G401 (cell line): ENCODE data around the gene DOC2A. TPM values are rescaled to one million over a fixed set of nuclear protein-coding genes. Genes with fewer than 3 reads are reported as not detected.

Source experiments
- DNase-seq: peaks from one replicate; pipeline ENCODE4 v3.0.0-alpha.2; 2015; ENCODE audit warnings: low spot score
- in situ Hi-C: cut with HindIII; loops from 2 replicates; pipeline ENCODE4 v1.10.0; 2016; ENCODE audit warnings: low sequenced_read_pairs, mixed read lengths
- total RNA-seq: library from RNA; depleted of rRNA; stranded (reverse); fragments of >200 nt; shearing (Covaris generic); gene quantifications from 2 replicates; pipeline ENCODE4 v1.2.3, GENCODE V29; 2014

DOC2A gene
- total RNA-seq, 1 experiment from 2014 or later: not detected

DNA sequence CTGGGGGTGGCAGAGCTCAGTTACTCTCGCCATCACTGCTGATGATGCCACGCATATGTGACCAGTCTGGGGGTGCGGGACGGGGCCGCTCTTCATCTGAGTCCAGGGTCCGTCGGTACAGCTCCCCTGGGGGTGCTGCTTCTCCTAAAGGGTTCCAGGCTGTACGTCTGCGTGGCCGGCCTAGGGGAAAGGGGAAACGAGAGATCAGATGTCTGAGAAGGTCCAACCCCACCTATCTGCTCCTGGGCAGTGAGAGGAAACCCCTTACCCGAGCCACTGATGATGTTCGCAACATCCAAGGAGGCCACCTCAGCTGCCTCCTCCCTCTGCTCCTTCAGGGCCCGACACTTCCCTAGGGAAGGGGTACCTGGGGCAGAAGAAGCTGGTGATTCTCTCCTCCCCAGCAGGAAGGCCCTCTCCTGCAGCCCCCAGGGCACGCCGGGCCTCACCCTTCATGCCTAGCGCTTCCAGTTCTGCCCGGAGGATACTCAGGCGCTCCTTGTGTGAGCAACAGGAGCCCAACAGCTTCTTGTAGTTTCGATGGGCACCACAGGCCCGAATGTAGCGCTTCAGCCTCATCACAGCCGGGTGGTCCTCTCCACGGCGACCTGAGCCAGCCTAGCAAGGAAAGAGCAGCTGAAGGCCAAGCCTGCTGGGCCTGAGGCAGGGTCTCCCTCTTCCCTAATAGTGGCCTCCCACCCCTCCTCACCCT is 17.5 kb downstream of the DOC2A start:
- DNase-seq: no peak
- in situ Hi-C loops: no loop called here

DNA sequence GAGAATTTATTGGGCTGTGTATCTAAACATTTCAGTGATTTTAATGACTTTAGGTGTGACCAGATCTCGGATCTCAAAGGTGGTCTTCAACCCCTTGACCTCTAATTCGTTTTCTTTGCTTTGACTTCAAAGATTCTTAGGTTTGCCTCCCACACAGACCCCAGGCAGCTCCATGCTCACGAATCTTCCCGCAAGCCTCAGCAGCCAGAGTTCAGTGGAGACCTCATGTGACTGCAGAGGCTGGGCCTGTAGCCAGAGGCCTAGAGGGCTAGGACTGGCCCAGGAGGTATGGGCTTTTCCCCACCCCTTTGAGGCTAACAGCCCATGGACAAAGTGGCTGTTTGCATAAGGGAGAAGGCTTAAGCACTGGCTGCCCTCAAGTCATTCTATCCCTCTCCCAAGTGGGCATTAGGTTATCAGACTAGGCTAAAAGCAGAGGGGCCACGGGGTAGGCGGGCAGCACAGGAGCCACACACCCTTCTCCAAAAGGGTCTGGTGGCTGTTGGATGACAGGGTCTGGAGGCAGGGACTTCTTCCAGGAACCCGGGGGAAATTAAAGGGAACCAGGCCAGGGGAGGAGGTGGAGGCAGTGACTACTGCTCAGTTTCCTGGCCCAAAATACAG is 18.4 kb downstream of the DOC2A start:
- in situ Hi-C loops: no loop called here

DNA sequence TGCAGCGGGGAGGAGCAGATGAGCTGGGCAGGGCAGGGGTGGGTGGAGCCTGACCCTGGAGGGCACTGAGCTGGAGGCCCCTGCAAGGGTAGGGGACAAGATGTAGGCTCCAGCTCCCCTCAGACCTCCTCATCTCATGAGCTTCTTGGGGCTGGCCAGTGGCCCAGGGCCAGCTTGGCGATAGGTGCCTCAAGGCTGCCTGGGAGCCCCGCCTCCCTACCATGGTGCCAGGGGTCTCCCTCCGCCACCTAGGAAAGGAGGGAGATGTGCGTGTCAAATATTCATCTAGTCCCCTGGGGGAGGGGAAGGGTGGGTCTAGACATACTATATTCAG is 19.3 kb downstream of the DOC2A start:
- in situ Hi-C loops: no loop called here

More for the DNA sequence above, 18.4 kb downstream of the DOC2A start:
- no peak for DNase-seq

DNA sequence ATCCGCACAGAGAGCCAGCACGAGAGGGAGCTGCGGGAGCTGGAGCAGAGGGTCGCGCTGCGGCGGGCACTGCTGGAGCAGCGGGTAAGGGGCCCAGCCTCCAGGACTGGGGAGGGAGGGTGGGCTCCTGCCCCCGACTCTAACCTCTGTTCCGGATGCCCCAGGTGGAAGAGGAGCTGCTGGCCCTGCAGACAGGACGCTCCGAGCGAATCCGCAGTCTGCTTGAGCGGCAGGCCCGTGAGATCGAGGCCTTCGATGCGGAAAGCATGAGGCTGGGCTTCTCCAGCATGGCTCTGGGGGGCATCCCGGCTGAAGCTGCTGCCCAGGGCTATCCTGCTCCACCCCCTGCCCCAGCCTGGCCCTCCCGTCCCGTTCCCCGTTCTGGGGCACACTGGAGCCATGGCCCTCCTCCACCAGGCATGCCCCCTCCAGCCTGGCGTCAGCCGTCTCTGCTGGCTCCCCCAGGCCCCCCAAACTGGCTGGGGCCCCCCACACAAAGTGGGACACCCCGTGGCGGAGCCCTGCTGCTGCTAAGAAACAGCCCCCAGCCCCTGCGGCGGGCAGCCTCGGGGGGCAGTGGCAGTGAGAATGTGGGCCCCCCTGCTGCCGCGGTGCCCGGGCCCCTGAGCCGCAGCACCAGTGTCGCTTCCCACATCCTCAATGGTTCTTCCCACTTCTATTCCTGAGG is 19.8 kb downstream of the DOC2A start:
- DNase-seq: no peak
- in situ Hi-C loops: no loop called here

More for the DNA sequence above, 19.3 kb downstream of the DOC2A start:
- no peak for DNase-seq

DNA sequence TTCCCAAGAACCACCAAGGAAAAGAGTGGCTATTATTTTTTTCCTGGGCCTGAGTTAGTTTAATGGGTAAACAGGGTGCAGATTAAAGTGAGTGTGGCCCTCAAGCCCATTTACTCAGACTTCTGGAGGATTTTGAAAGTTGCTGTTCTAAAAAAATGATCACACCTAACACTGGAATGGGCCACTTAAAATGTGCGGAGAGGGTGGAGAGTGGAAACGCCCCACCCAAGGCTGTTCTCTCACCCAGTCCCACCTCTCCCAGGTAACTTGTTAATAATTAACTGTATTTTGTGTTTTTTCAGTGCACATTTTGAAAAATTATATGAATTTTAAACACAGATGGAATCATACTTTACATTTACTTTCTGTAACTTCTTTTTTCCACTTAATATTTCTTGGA is 20.8 kb downstream of the DOC2A start:
- in situ Hi-C loops: no loop called here
- DNase-seq: no peak

DNA sequence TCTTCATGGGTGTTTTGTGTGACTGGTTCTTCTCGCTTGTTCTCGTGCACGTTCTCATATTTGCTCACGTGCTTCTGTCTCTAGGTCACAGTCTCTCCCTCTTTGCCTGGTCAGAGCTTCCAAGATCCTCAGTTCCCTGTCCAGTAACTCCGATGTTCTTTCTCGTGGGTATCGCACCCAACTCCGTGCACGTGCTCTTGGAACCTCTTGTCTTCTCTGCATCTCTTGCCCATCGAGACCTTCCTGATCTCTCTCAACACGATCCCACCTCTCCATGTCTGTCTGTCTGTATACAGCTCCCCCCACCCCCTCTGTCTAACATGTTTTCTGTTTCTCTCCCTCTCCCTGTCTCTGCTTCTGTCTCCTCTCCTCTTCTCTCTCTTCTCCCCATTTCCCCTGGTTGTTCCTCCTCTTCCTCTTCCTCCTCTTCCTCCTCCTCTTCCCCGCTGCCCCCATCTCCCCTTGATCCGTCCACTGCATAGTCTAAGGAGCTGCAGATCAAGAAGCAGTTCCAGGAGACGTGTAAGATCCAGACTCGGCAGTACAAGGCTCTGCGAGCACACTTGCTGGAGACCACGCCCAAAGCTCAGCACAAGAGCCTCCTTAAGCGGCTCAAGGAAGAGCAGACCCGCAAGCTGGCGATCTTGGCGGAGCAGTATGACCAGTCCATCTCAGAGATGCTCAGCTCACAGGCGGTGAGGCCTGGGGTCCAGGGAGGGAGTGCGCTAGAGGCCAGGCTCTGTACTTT is 21.5 kb downstream of the DOC2A start:
- no peak for DNase-seq
- in situ Hi-C loops: no loop called here

DNA sequence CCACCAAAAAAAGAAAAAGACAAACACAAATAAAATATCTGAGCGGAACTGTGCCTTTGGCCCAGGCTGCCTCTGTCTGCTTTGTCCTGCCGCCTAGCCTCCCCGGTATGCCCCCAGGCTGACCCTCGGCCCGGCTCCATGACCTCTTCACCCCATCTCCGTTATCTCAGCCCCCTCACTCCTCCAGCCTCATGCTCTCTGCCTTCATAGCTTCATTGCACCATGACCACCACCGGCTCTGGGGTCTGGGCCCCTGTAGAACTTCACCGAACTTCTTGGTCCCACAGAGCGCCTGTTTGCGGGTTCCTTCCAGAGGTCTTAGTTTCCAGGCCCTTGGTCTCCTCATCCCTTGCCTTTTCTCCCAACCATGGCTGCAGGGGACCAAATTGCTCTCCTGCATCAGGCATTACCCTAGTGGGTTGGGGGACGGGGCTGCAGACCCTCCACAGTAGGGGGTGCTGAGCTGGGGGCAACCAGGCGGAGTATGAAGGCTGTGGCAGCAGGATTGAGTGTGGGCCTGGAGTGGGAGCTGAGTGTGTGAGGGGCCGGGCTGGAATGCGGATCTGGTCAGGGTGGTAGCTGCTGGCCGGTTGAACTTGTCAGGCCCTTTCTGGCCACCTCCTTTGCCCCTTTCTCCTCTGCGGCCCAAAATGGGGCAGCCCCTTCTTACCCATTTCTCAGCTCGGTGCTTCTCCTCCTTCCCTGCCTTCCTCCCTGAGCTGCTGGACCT is 22.3 kb downstream of the DOC2A start:
- in situ Hi-C loops: no loop called here
- DNase-seq: no peak

DNA sequence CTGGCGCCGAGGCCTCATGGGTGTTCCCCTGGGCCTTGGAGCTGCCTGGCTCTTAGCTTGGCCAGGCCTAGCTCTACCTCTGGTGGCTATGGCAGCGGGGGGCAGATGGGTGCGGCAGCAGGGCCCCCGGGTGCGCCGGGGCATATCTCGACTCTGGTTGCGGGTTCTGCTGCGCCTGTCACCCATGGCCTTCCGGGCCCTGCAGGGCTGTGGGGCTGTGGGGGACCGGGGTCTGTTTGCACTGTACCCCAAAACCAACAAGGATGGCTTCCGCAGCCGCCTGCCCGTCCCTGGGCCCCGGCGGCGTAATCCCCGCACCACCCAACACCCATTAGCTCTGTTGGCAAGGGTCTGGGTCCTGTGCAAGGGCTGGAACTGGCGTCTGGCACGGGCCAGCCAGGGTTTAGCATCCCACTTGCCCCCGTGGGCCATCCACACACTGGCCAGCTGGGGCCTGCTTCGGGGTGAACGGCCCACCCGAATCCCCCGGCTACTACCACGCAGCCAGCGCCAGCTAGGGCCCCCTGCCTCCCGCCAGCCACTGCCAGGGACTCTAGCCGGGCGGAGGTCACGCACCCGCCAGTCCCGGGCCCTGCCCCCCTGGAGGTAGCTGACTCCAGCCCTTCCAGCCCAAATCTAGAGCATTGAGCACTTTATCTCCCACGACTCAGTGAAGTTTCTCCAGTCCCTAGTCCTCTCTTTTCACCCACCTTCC is 23.3 kb downstream of the DOC2A start:
- DNase-seq: no peak
- in situ Hi-C loops: no loop called here

DNA sequence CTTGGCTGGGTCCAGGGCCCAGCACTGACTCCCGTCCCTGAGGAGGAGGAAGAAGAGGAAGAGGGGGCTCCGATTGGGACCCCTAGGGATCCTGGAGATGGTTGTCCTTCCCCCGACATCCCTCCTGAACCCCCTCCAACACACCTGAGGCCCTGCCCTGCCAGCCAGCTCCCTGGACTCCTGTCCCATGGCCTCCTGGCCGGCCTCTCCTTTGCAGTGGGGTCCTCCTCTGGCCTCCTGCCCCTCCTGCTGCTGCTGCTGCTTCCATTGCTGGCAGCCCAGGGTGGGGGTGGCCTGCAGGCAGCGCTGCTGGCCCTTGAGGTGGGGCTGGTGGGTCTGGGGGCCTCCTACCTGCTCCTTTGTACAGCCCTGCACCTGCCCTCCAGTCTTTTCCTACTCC is 23.9 kb downstream of the DOC2A start:
- DNase-seq: no peak
- in situ Hi-C loops: no loop called here

DNA sequence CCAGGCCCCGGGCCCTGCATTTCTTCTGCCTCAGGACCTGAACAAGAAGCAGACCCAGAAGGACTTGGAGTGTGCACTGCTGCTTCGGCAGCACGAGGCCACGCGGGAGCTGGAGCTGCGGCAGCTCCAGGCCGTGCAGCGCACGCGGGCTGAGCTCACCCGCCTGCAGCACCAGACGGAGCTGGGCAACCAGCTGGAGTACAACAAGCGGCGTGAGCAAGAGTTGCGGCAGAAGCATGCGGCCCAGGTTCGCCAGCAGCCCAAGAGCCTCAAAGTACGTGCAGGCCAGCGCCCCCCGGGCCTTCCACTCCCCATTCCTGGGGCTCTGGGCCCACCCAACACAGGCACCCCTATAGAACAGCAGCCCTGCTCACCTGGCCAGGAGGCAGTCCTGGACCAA is 24.6 kb downstream of the DOC2A start:
- in situ Hi-C loops: no loop called here
- no peak for DNase-seq

DNA sequence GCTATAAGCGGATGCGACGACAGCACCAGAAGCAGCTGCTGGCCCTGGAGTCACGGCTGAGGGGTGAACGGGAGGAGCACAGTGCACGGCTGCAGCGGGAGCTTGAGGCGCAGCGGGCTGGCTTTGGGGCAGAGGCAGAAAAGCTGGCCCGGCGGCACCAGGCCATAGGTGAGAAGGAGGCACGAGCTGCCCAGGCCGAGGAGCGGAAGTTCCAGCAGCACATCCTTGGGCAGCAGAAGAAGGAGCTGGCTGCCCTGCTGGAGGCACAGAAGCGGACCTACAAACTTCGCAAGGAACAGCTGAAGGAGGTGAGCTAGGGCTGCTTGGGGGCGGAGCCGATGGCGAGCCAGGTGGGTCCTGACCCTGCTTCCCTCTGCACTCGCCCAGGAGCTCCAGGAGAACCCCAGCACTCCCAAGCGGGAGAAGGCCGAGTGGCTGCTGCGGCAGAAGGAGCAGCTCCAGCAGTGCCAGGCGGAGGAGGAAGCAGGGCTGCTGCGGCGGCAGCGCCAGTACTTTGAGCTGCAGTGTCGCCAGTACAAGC is 25.5 kb downstream of the DOC2A start:
- in situ Hi-C loops: no loop called here

DNA sequence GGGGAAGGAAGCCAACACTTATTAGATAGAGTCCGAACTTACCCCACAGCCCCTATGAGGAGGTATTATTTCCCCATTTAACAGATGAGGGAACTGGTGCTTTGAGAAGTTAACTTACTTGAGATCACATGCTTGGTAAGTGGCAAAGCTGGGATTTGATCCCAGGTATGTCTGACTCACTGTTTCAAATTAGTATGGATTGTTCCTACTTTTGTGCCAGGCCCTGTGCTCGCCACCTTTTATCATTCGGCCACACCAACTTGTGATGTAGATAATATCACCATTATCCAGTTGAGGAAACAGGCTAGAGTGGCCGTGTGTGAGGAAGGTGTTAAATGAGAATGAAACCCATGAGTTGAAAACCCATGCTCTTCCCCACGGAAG is 26.1 kb downstream of the DOC2A start:
- DNase-seq: no peak
- in situ Hi-C loops: no loop called here

More for the DNA sequence above, 25.5 kb downstream of the DOC2A start:
- no peak for DNase-seq

DNA sequence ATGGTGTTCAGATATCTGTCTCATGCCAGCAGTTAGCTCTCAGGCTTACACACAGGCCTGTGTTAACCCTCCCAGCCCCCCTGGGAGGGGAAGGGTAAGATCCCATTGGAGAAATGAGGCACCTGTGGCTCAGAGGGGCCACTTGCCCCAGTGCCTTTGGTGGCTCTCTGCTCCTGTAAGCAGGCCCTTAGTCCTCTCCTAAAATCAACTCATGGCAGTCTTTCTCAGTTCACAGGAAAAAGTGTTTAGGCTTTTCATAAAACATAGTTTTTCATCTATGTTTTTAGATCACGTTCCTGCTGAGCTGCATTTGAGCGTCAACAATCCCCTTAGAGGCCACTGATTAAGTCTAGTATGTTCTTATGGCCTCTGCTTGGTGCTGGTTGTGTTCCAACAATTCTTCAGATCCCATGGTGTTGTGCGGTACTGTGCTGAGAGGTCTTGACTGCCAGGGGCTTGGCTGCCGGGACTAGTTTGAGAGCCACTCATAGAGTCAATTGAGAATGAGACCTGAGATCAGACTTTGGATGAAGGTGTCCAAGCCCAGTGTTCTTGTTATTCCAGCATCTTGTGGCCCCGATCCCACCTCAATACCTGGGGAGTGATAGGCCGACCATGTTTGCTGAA is 26.6 kb downstream of the DOC2A start:
- in situ Hi-C loops: no loop called here
- no peak for DNase-seq

DNA sequence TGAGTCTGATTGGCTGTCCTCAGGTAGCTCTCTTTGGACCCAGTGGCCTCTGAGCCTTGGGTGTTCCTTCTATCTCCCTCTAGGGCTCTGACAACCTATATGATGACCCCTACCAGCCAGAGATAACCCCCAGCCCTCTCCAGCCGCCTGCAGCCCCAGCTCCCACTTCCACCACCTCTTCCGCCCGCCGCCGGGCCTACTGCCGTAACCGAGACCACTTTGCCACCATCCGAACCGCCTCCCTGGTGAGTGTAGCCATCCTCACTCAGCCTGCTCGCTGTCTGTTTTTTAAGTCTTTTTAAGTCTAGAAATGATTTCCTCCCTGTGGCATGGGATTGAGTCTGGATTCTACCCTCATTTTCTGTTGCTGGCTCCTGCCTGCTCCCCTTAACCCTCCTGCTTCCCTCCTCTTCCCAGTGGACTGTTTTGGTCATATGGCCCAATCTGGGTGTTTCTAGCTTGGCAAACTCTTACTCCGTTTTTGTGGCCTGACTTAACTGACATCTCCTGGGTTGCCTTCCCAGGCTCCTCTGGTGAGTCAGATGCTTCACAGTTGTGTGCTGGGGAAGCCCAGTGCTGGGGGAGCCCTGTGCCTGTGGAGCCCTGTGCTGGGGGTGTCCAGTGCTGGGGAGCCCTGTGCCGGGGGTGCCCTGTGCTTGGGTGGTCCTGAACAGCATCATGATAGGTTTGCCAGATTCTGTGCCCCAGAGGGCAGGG is 27.2 kb downstream of the DOC2A start:
- in situ Hi-C loops: no loop called here
- DNase-seq: no peak

DNA sequence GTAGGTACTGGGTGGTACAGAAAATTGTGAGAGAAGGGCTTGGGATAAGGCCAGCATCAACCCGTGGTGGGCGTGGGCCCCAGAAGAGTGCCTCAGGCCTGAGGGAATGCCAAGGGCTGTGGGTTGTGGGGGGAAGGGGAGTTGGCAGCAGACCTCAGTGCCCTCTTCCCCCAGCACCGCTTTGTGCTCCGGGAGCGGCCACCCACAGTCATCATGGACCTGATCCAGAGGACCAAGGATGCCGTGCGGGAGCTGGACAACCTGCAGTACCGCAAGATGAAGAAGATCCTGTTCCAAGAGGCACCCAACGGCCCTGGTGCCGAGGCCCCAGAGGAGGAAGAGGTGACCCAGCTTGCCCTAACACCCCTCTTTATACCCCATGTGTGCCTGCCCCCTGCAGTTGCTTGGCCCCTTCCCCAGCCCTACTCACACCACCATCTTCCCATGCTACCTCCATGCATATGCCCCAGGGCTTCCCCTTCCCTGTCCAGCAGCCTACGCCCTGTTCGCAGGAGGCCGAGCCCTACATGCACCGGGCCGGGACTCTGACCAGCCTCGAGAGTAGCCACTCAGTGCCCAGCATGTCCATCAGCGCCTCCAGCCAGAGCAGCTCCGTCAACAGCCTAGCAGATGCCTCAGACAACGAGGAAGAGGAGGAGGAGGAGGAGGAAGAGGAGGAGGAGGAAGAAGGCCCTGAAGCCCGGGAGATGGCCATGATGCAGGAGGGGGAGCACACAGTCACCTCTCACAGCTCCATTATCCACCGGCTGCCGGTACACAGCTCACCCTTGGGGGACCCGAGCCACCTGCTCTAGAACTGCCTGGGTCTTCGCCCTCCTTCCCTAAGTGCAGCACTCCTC is 28.0 kb downstream of the DOC2A start:
- DNase-seq: no peak
- in situ Hi-C loops: no loop called here

DNA sequence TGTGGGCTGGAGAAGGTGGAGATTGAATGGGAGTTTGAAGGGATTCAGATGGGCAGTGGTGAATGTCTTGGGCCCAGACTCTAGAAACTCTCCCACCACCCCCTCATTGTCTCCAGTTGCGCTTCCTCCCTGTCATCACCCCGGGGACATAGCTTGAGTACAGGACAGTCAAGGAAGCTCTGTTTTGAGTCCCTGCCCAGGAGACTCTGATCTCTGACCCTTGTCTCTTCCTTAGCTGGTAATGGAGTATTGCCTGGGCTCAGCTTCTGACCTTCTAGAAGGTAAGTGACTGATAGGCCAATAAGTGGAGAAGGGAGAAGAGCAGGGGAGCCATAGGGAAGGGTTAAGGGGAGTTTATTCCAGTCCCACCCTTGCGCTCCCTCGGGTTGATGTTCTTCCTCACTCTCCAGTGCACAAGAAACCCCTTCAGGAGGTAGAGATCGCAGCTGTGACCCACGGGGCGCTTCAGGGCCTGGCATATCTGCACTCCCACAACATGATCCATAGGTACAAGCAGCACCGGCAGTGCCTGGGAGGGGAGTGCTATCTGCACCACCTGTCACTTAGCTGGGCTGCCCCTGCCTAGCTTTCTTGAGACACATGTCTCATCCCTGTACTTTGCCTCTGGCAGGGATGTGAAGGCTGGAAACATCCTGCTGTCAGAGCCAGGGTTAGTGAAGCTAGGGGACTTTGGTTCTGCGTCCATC is 32.1 kb downstream of the DOC2A start:
- in situ Hi-C loops: no loop called here
- no peak for DNase-seq
